SU-DHL-6 (cell line): ENCODE results near the gene MED12L.

ENCODE experiments used
- CTCF ChIP-seq: fragments of 200-600 bp; sonication (generic); IDR thresholded peaks from one replicate; pipeline ENCODE4 v1.5.1; 2017; ENCODE audit warnings: antibody characterized with exemption, mild to moderate bottlenecking, low read length, moderate library complexity; ENCODE audit not compliant: insufficient read depth, poor library complexity, severe bottlenecking
- EZH2phosphoT487 ChIP-seq: fragments of 200-600 bp; sonication (generic), shearing (Covaris generic); conservative IDR thresholded peaks from 2 replicates; pipeline ENCODE4 v1.6.1; 2018; ENCODE audit warnings: mild to moderate bottlenecking, antibody characterized with exemption, low read length, moderate library complexity, mixed read lengths

- TF ChIP-seq CTCF (no peak), EZH2phosphoT487 (no peak)
Observed at GRCh38 chr3:151269631-151270030, 184.2 kb downstream of the MED12L start.
